HG02588 (cell line): ENCODE data around the gene PLPPR2.
"Not testable (repeated sequence)": the region's sequence is repeated elsewhere in the genome, so short reads cannot be mapped to it uniquely, and the experiment has no call there.

Source experiments
- ATAC-seq: cut with Tn5 transposase; IDR thresholded peaks from one replicate; pipeline ENCODE4 v1.9.1; 2021; ENCODE audit warnings: mild to moderate bottlenecking, moderate library complexity; ENCODE audit not compliant: unreplicated experiment

PLPPR2 gene, protein sequence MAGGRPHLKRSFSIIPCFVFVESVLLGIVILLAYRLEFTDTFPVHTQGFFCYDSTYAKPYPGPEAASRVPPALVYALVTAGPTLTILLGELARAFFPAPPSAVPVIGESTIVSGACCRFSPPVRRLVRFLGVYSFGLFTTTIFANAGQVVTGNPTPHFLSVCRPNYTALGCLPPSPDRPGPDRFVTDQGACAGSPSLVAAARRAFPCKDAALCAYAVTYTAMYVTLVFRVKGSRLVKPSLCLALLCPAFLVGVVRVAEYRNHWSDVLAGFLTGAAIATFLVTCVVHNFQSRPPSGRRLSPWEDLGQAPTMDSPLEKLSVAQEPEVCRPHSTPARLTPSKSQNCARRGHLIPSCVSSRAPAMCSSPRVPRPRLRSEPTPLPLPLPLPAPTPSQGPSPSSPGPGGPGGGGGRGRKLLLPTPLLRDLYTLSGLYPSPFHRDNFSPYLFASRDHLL

DNA sequence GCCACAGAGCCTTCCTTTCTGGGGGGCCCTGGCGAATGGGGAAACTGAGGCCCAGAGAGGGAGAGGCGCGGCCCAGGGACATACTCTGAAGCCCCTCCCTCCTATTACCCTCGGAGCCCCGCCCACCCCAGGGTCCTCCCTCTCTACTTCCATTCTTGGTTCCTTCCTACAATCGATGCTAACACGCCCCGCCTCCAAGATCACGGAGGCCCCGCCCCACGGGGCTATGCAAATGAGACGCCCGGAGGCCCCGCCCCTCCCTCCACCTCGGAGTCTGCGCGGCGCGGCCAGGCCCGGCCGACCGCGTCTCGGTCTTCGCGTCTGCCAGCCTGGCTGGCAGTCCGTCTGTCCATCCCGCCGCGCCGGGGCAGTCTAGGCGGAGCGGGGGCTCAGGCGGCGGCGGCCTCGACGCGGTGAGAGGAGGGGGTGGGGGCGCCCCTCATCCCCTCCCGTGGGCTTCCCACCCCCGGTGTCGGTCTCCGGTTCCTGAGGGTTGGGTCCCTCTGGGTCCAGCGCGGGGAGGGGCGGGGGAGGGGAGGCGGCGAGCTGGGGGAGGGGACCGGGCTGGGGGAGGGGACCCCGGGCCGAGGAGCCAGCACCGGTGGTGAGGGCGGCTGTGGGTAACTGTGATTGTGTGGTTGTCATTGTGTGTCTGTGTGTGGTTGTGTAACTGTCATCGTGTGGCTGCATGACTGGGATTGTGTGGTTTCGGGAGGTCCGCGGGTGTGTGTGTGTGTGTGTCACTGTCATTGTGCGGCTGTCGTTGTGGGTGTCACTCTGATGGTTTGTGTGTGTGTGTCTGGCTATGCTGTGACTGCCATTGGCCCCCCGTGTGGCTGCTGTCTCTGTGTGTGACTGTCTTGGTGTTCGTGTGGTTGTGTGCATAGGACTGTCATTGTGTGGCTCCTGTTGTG lies at the start of gene PLPPR2:
PLPPR2 (plus strand) TSS at position 273 of the 914 bp plus-strand sequence. CDS start 2,242 bp downstream, outside the sequence.
- peak; percentile 46 for ATAC-seq

DNA sequence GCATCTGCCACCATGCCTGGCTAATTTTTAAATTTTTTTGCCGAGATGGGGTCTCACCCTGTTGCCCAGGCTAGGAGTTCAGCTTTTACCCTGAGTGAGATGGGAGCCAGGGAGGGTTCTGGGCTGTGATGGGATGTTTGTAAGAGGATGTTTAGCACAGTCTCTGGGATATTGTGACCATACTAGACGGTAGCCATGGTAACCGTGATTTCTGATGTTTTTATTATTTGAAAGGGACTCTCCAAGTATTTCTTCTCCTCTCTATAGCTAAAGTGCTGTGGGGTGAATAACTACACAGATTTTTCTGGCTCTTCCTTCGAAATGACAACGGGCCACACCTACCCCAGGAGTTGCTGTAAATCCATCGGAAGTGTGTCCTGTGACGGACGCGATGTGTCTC lies 48.9 kb upstream of the PLPPR2 start:
- ATAC-seq, result no peak

DNA sequence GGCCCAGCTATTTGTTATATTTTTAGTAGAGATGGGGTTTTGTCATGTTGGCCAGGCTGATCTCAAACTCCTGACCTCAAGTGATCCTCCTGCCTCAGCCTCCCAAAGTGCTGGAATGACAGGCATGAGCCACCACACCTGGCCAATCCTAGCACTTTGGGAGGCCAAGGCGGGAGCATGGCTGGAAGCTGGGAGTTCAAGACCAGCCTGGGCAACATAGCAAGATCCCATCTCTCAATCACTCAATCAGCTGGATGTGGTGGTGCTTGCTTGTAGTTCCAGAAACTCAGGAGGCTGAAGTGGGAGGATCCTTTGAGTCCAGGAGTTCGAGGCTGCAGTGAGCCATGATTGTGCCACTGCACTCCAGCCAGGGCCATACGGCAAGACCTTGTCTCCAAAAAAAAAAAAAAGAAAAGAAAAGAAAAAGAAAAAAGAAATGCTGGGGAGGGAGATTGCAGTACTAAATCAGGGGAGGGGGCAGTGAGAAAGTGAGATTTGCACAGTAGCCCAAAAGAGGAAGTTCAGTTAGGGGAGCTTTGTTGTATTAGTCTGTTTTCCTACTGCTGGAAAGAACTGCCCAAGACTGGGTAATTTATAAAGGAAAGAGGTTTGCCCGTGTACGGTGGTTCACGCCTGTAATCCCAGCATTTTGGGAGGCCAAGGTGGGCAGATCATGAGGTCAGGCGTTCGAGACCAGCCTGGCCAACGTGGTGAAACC lies 34.8 kb upstream of the PLPPR2 start:
- ATAC-seq, result not testable (repeated sequence)

DNA sequence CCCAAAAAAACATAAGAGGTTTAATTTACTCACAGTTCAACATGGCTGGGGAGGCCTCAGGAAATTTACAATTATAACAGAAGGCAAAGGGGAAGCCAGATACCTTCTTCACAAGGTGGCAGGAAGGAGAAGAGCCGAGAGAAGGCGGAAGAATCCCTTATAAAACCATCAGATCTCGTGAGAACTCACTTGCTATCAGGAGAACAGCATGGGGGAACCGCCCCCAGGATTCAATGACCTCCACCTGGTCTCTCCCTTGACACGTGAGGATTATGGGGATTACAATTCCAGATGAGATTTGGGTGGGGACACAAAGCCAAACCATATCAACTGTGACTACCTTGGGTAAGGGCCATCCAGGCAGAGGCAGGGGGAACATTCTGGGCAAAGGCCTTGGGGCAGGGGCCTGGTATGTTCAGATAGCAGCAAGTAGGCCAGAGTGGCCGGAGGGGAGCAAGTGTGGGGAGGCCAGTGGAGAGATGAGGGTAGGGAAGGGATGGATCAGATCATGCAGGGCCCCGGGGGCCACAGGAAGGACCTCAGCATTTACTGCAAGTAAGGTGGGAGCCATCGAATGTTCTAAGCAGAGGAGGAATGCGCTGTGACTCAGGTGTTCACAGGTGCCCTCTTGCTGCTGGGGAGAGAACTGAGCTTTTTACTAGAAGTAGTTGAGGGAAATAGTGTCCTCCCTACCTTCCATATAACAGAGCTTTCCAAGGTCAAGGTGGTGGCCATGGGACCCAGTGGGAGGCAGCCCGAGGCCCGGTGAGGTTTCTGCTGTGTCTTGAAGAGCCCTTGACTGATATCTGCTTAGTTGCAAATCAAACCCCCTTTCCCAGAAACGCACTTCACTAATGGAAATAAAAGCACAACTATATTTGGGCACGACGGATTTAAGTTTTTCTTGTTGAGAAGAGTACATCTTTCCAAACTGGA lies 33.8 kb upstream of the PLPPR2 start:
- no peak for ATAC-seq

DNA sequence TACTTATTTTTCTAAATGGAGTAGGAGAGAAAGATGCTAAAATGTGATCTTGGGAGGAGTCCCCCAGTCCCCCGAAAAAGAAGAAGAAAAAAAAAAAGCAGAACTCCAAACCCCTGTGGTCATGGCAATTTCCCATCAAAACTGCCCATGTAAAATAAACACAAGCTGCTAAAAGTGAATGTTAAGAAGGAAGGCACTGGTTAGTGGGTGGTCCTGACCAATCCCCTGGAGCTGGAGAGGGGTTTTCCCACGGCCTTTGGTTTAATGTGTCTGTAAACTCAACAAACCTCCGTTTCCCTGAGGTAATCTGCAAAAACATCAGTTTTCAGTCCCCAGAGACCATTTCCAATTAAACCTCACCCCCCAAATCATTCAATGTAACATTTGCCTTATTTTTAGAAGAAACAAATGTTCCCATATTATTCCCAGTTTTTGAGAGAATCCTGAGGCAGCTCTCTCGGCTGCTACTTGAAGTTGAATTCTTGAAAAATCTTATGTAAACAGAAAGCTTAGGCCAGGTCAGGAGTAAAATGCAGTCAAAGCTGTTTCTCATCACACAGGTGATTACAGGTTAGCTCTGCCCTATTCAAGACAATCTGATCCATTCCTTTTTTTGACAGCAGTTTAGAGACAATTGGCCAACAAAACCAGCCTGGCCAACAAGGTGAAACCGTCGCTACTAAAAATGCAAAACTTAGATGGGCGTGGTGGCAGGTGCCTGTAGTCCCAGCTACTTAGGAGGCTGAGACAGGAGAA lies 32.8 kb upstream of the PLPPR2 start:
- ATAC-seq, result no peak

DNA sequence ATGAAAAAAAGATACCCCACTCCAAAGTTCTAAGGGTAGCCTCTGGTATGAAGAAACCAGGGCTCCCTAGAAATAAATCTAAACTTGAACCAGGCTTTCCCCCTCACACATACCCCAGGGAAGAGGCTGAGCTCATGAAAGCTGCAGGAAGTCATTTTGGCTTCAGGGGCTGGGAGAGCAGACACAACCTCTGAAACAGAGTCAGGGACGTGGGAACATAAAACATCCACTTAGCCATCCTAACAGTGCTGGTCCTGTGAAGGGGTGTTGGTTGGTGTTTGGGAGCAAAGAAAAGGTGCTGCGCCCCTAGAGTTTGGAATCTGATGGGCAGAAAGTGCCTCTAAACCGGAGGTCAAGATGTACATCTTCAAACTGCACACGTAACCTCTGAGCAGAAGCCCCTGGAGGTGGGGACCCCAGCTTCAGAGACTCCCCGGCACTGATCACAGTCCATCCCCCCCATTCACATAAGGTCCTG lies 31.6 kb upstream of the PLPPR2 start:
- ATAC-seq, result no peak

DNA sequence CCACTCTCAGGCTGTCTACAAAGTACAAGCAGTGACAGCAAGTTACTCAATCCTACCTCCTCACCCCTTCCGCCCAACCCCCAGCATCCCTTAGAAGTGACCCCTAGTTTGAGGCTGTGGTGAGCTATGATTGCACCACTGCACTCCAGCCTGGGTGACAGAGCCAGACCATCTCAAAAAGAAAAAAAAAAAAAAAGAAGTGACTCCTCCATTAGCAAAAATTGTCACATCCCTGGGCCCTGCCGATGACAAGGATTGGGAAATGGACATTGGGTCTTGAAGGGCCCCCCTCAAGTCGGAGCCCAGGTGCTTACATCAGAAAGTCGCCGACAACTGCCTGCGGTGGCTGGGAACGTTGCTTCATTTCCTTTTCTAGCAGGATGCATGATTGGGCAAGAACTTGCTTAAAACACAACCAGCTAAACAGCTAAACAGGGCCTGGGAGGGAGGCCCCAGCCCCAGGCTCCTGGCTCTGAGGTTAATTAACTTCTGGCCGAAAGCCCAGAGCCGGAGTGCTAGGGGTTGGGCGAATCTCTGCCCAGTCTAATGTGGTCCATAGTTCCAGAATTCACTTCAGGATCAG lies 31.1 kb upstream of the PLPPR2 start:
- no peak for ATAC-seq

DNA sequence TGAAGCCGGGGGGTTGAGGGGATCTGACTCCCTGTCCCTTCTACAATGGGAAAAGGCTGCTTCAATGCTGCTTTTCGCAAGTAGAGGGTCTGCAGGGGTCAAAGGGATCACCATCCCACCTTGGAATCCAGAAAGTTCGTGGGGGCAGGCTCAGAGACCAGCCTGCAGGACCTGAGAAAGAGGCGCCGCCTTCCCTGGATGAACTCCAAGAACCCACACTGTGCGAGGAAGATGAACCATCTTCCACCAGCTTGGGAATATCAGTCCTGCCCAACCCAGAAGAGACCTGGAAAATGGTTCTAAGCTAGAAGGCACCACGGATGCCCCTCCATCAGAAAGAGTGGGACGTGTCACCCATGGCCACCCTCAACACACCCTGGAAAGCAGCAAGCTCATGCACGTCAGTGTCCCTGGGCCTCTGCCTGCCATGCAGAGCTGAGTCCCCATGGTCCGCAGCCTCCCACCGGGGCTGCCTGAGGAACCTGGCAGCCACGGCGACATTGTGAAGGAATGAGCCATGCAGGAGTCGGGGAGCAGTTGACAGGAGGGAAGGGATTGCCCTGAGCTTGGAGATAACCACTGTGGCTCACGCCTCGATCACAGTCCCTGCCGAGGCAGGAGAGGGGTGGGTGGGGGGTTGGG lies 30.4 kb upstream of the PLPPR2 start:
- no peak for ATAC-seq

DNA sequence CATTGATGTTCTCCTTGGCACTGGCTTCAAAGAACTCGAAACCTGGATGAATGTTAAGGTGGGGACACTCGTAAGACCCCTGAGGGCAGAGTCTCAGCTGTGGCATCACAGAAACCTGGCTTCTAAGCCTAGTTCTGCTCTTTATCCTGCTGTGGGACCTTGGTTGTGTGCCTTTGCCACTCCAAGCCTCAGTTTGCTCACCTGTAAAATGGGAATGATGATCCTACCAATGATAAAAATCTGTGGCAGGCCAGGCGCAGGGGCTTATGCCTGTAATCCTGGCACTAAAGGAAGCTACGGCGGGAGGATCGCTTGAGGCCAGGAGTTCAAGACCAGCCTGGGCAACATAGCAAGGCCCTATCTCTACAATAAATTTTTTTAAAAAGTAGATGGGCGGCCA lies 29.7 kb upstream of the PLPPR2 start:
- no peak for ATAC-seq

DNA sequence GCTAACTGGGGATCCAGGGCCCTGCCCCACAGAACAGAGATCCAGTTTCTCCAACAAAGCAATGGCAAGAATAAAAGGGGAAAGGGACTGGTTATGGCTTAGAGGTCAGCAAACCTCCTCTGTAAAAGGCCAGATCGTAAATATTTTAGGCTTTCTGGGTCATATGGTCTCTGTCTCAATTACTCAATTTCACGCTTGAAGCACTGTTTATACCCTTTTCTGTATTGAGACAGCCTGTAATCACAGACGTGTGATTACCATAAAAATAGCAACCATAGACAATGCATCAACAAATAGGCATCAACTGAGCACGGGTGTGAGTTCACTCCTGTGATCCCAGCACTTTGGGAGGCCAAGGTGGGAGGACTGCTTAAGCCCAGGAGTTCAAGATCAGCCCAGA lies 25.1 kb upstream of the PLPPR2 start:
- ATAC-seq, result no peak

DNA sequence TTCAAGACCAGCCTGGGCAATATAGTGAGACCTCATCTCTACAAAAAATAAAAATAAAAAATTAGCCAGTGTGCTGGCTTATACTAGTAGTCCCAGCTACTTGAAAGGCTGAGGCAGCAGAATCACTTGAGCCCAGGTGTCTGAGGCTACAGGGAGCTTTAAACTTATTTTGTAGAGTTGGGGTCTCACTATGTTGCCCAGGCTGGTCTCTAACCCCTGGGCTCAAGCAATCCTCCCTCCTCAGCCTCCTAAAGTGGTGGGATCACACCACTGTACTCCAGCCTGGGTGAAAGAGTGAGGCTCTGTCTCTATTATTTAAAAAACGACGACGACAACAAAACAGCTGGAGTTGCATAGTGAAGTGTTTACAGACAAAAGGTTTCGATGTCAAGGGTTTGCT lies 23.7 kb upstream of the PLPPR2 start:
- no peak for ATAC-seq

DNA sequence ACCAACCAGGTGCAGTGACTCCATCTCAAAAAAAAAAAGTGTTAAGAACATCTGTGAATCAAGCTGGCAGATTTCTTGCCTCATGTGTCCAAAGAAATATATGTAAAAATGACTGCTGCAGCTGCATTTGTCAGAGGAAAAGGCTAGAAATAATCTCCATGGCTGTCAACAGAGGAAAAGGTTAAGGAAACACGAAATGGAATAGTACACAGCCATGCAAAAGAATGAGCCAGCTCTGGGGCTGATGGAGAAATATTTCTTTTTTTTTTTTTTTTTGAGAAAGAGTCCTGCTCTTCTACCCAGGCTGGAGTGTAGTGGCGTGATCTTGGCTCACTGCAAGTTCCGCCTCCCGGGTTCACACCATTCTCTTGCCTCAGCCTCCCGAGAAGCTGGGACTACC lies 22.4 kb upstream of the PLPPR2 start:
- ATAC-seq, result no peak

DNA sequence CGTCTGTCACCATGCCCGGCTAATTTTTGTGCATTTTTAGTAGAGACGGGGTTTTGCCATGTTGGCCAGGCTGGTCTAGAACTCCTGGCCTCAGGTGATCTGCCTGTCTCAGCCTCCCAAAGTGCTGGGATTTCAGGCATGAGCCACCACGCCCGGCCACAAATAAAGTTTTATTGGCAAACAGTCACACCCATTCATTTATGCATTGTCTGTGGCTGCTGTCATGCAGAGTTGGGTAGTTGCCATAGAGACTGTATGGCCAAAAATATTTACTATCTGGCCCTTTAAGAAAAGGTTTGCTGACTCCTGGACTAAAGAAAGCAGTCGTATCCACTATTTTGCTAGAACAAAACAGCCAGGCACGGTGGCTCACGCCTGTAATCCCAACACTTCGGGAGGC lies 21.4 kb upstream of the PLPPR2 start:
- not testable (repeated sequence) for ATAC-seq

DNA sequence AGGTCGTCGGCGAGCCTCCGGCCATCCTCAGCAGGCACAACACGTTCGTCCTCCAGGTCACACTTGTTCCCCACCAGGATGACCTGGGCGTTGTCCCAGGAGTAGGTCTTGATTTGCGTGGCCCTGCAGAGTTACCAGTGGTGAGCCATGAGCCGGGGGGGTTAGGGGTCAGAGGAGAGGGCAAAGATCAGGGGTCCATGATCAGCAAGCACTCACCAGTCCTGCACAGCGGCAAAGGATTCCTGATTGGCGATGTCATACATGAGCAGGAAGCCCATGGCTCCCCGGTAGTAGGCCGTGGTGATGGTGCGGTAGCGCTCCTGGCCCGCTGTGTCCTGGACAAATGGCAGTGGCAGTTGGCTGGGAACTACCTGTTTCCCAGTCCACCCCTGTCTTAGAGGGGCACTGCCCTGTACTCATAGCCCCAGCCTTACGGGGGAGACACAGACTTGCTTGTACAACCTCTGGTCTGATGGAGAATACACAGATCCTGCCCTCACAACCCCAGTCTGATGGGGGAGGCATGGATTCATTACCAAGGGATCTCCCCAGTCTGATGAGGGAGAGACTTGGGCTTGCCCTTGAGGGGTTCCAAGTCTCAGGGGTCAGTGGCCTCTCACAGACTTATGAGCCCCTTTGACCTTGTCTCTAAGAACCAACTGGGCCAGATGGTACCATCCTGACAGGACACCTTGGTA lies 19.6 kb upstream of the PLPPR2 start:
- no peak for ATAC-seq

DNA sequence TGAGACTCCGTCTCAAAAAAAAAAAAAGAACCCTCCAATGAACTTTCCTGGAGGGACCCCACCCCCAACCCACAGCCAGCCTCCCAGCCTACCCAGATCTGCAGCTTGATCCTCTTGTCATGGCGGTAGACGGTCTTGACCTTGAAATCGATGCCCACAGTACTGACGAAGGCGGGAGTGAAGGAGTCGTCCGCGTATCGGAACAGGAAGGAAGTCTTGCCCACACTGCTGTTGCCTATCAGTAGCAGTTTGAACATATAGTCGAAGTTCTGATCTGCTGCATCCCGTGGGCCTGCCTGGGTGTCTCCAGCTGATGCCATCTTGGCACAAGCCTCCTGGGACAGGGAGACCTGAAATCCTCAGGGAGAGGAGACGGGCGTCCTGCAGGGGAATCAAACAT lies 18.2 kb upstream of the PLPPR2 start:
- ATAC-seq, result no peak

DNA sequence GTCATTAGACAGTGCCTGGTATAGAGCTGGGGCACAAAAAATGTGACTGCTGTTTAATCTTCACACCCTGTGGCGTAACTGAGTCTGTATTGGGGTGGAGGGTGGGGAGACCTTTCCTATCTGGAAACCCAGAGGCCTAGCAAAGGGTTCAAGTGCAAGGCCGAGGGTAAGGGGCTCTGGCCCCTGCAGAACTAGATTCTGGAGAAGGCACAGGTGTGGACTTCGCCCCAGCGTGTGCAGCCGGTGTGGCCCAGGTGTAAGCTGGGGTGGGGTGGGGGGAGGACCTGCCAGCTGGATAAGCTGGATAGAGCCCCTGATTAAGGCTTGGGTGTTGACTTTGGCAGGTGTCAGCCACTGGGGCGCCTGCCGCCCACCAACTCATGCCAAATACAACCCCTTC lies 17.1 kb upstream of the PLPPR2 start:
- ATAC-seq, result no peak

DNA sequence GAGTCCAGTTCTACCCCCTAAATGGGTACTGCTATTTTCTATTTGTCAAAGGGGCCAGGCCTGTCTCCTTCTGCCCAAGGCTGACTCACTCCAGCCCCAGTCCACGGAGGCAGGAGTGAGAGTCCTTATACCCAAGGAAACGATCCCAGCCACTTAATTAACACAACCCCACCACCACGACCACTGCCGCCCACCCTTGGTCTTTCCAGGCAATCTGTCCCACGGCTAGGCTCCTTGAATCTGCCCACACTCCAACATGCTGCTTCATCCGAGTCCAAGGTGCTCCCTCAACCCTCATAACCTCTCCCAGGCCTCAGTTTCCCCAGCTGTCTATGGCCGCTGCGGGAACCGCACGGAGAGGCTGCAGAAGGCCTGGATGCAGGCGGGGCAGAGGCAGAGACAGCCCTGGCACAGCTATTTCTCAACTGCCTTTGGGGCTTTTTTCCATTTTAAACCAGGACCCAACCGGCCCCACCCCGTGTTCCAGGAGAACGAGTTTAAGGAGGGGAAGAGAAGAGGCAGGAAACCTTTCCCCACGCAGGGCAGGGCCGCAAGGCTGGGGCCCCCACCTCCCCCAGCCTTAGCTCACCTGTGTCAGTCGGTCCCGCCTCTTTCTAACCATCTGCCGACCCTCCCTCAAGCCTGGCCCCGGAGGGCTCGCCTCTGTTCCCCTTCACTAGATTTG lies 16.5 kb upstream of the PLPPR2 start:
- no peak for ATAC-seq
